NCI-H128 (cell line): ENCODE measurements around the gene CCL28.

Source experiments
- DNase-seq: peaks from one replicate; lab custom pipeline; 2025; ENCODE audit not compliant: unreplicated experiment; lab: John Stamatoyannopoulos, UW

The CCL28 gene

GRCh38 chr5:43358301-43358700 is 53.9 kb downstream of the CCL28 start:
- no peak for DNase-seq

DNA sequence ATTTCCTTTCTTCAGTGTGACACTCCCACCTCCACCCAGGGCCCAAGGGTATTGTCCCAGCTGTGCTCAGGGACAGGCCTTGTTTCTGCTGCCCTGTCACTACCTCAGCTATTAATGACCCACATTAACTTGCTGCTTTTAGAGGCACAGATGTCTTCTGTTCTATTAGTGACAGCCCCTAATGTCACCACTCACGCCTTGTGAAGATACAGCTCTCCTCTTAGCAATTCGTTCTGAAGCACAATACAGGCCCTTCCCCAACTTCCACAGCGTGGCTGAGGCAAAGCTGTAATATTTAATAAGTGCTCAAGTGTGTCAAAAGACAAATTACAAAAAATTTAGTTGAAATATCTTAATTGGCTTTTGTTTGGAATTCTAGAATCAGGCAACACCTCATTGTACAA is 54.3 kb downstream of the CCL28 start:
- DNase-seq = no peak

DNA sequence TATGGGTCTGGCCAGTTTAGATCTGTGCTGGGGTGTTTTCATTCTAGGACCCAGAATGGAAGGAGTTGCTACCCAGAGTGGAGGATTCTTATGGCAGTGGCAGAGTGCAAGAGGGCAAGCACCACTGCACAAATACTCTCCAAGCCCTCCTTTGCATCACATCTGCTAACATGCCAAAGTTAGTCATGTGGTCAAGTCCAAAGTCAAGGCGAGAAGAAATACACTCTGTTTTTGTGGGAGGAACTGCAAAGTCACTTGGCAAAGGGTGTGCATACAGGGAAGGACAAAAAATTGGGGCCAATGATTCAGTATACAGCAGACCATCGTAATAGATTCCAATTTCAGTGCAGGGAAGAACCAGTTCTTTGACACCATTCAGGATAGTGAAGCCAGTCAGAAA is 55.1 kb downstream of the CCL28 start:
- DNase-seq = no peak

GRCh38 chr5:43354774-43355173 is 57.4 kb downstream of the CCL28 start:
- DNase-seq = no peak

DNA sequence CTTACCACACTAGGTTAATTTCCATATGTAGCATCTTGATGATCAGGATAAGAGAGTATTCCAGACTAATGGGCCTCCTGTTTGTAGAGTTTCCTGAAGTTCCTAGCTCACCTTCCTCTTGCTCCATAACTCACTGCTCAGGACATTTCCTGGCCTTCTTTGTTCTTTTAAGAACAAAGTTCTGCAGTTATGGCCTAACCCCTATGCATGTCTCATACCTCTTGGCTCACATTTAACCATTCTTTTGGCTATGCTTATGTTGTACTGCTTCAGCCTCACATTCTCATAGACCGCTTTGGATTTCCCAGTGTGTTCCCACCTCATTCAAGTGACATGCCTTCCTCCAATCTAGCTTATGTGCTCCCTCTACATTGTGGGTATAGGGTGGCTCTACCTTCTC is 58.5 kb downstream of the CCL28 start:
- no peak for DNase-seq

- DNase-seq = no peak
Measured at GRCh38 chr5:43352915-43353314, 59.3 kb downstream of the CCL28 start.

DNA sequence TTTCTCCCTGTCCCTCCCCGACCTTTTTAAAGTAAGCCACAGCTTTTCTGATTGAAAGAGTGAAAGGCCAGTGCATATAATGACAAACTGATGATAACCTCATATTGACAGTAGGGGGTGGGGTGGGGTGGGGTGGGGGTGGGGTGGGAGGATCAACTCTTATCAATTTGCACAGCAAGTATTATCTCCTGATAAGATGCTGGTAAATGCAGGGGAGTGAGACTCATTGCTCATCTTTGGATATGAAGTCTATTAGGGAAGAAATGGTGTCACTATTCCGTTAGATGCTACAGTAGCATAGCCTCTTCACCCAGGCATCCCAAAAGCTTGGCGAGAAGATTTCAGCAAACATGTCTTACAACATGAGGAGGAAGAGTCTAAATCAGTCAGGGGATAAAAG is 60.1 kb downstream of the CCL28 start:
- DNase-seq = no peak

- DNase-seq = no peak
Measured at GRCh38 chr5:43348861-43349363, 63.3 kb downstream of the CCL28 start.

DNA sequence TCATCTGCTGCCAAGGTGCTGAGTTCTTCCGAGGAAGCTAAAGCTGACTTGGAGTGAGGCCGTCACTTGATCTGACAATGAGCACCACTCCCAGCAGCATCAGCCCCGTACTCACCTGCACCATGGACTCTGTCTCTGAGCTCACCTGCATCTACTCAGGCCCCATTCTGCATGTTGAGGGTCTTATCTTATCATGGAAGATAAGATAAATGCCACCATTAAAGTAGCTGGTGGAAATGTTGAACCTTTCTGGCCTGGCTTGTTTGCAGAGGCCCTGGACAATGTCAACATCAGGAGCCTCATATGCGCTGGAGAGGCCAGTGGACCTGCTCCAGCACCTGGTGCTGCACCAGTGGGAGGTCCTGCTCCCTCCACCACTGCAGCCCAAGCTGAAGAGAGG is 64.0 kb downstream of the CCL28 start:
- DNase-seq = no peak

DNA sequence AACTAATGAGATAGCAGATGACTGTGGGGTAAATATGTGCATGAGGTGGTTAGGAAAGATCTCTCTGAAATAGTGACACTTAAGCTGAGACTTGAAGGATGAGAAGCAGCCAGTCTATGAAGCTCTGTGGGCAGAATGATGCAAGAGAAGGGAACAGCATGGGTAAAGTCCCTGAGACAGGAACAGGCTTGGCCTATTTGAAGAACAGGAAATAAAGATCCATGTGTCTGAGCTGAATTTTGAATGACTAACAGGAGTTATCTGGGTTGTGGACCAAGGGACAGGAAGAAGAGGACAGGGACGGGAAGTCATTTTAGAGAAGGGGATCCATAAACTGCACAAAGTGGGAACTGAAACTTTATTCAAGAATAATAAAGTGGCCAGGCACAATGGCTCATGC is 73.3 kb downstream of the CCL28 start:
- no peak for DNase-seq

DNA sequence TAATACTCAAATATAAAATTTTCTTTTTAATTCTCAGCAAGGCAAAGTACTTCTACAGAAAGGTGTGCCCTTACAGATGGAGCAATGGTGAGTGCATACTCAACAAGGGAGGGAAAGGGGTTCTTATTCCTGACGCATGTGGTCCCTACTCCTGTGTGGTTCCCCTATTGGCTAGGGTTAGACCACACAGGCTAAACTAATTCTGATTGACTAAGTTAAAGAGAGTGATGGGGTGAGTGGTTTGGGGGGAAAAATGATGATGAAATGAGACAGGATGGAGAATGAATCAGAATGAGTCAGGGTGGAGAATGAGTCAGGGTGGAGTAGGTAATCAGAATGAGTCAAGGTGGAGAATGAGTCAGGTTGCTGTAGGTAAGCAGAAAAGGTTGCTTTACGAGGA is 76.0 kb downstream of the CCL28 start:
- no peak for DNase-seq

GRCh38 chr5:43335681-43336080 is 76.5 kb downstream of the CCL28 start:
- DNase-seq = no peak

GRCh38 chr5:43332401-43332800 is 79.8 kb downstream of the CCL28 start:
- DNase-seq = no peak
